Suprapubic skin (tissue), 4 donors: ENCODE data around the gene GMEB2.

Source experiments
- CTCF ChIP-seq, 2 donors: fragments of 200-600 bp in 1 of 2; fragments of 450-650 bp in 1 of 2; sonication (generic) in 1 of 2; IDR thresholded peaks; one replicate each; pipeline ENCODE4 v1.5.1; 2016 to 2019; ENCODE audit warnings: antibody characterized with exemption in 2 of 2, mild to moderate bottlenecking in 1 of 2, moderate library complexity in 1 of 2
- POLR2A ChIP-seq, 2 donors: fragments of 450-650 bp; IDR thresholded peaks; one replicate each; pipeline ENCODE4 v1.6.1; 2017; ENCODE audit warnings: antibody characterized with exemption in 2 of 2, mild to moderate bottlenecking in 2 of 2, moderate library complexity in 2 of 2
- POLR2AphosphoS5 ChIP-seq, 3 donors: sonication (generic); formaldehyde crosslinking; IDR thresholded peaks; one replicate each; pipeline ENCODE4 v1.6.1; 2017; ENCODE audit warnings: antibody characterized with exemption in 3 of 3

GRCh38 chr20:63658749-63659187 lies 31.9 kb upstream of the GMEB2 start:
- no peak for TF ChIP-seq CTCF (IDR thresholded peaks at IDR 0.05)
- TF ChIP-seq POLR2AphosphoS5 (IDR thresholded peaks at IDR 0.05): no peak
- TF ChIP-seq POLR2A (IDR thresholded peaks at IDR 0.05): no peak
